OCI-LY3 (cell line): Measurements from ENCODE around the gene ACTR5.

Experiments used
- CTCF ChIP-seq: fragments of 200-600, 300-600 bp; sonication (generic); IDR thresholded peaks from 2 replicates; pipeline ENCODE4 v1.5.1; 2014; ENCODE audit warnings: antibody characterized with exemption, low read length, low read depth
- EZH2phosphoT487 ChIP-seq: fragments of 200-600 bp; shearing (Covaris generic); IDR thresholded peaks from 2 replicates; pipeline ENCODE4 v1.6.1; 2018; ENCODE audit warnings: antibody characterized with exemption, mixed run types, low read depth

- TF ChIP-seq CTCF, result no peak
- TF ChIP-seq EZH2phosphoT487, result no peak
Observed at GRCh38 chr20:38763616-38764015, 15.4 kb downstream of the ACTR5 start.
